SK-MEL-5 (cell line): ENCODE data around the gene AGAP1. TPM values are rescaled to one million over a fixed set of nuclear protein-coding genes. Genes with fewer than 3 reads are reported as not detected.

ENCODE experiments used
- DNase-seq: peaks from one replicate; pipeline ENCODE4 v3.0.0-alpha.2; 2016; ENCODE audit warnings: low read depth, low spot score
- in situ Hi-C: cut with HindIII; loops from 2 replicates; pipeline ENCODE4 v1.10.0; 2016; ENCODE audit warnings: low sequenced_read_pairs, high pct_unique_total_duplicates, low pct_unique_long_range_greater_than_20kb
- total RNA-seq: library from RNA; depleted of rRNA; stranded (reverse); fragments of >200 nt; shearing (Covaris generic); gene quantifications from 2 replicates; pipeline ENCODE4 v1.2.3, GENCODE V29; 2014

AGAP1 gene
- total RNA-seq, 1 experiment from 2014 or later: 16.4 TPM

- in situ Hi-C loops: no loop called here
- DNase-seq: no peak
These were observed 93.4 kb downstream of the AGAP1 start for GRCh38 chr2:235587202-235587601.

- in situ Hi-C loops: no loop called here
- no peak for DNase-seq
These were observed 94.9 kb downstream of the AGAP1 start for GRCh38 chr2:235588750-235589149.

DNA sequence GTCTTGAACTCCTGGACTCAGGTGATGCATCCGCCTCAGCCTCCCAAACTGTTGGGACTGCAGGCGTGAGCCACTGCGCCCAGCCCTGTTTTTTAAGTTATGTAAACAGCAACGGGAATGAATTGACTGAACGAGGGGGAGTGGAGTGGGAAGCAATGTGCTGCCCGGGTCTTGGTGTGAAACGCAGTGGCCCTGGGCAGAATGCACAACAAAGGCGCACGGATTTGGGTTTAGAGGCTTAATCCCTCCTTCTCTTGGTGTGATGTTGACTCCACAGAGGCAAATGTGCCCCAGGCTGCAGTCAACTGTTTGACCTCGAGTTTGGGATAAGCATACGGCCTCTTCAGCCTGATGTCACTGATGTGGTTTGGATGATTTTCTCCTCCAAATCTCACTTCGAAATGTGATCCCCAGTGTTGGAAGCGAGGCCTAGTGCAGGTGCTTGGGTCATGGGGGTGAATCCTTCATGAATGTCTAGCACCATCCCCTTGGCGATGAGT lies 97.4 kb downstream of the AGAP1 start:
- in situ Hi-C loops: no loop called here

DNA sequence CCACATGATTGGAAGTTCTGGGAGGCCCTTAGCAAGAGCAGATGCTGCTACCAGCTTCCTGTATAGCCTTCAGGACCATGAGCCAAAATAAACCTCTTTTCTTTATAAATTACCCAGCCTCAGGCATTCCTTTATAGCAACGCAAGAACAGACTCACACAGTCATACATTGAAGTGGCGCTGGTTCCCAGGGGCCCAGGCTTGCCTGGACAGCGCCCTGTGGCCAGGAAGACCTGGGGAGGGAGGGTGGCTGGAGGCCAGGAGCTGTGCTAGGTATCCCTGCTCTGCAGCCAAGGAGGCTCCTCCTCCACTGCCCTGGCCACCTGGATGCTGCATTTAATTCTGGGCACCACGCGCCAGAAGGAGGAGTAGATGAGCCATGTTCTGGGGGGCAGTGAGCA lies 98.1 kb downstream of the AGAP1 start:
- in situ Hi-C loops: no loop called here
- no peak for DNase-seq

More for the DNA sequence above, 97.4 kb downstream of the AGAP1 start:
- no peak for DNase-seq

DNA sequence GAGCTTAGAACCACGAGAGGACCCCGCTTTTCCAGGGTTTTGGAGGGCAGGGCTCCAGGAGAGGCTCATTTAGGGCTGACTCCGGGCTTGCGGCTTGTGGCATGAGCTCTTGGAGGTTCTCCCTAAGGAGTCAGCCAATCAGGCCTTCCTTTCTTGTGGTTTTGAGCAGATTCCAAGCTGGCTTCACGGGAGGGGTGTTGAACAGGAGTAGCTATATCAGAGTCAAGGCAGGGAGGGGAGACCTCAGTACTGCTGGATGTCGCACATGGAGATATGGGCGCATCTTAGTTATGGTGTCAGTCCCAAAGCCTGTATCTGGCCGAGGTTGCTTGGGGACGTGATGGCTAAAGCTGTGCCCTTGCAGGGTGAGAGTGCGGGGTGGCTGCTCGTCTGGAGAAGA lies 98.6 kb downstream of the AGAP1 start:
- in situ Hi-C loops: no loop called here
- DNase-seq: no peak

DNA sequence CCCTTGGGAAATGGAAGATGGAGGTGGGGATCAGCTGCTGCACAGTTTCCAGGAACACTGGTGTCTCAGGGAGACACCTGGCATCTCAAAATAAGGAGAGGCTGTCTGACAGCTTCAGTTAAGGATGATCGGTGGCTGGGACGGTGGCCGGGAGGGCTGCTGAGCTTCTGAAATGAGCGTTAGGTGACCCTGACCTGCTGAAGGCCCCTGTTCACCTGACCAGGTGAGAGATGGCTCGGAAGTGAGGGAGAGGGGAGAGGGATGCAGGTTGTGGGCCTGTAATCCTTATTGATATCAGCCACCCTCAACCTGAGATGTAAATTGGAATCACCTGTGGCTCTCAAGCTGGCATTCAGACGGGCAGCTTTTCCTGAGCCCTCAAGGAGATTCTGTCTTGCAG lies 99.0 kb downstream of the AGAP1 start:
- in situ Hi-C loops: no loop called here
- no peak for DNase-seq

- in situ Hi-C loops: no loop called here
These were observed 100.2 kb downstream of the AGAP1 start for GRCh38 chr2:235594041-235594440.

DNA sequence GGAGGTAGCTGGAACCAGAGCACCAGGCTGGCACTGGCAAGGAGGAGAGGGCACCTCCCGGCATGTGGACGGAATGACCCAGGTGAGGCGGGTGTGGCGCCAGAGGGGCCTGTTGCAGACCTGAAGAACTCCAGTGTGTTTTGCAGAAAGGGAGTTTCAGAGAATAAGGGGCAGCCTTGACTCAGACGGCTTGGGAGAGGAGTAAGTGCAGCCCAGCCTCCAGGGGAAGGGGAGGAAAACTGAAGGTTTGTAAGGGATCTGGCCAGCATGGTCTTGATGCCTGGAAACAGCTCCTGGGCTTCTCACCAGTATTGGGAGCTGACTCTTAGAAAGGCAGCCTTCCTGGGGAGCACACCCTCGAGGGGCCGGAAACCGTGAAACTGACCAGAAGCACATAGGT lies 101.1 kb downstream of the AGAP1 start:
- DNase-seq: no peak
- in situ Hi-C loops: no loop called here

More at GRCh38 chr2:235594041-235594440, 100.2 kb downstream of the AGAP1 start:
- peak; percentile 85 for DNase-seq

GRCh38 chr2:235595422-235596010 lies 101.7 kb downstream of the AGAP1 start:
- peak; percentile 79 for DNase-seq
- in situ Hi-C loops: no loop called here

DNA sequence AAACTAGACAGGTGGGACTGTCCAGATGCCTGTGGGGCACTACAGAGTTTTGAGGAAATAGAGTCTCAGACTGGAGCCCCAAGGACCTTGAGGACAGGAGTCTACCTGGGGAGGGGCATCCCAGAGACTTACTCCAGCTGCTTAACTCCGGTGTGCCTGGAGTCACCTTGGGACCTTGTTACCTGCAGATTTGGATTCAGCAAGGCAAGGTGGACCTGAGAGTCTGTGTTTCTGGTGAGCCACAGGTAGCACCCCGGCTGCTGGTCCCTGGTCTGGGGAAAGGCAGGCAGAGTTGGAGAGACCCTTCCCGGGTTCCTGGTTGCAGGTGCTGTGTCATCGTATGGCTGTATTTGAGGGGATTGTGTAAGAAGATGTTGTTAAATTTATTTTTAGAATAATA lies 102.4 kb downstream of the AGAP1 start:
- DNase-seq: no peak
- in situ Hi-C loops: no loop called here

DNA sequence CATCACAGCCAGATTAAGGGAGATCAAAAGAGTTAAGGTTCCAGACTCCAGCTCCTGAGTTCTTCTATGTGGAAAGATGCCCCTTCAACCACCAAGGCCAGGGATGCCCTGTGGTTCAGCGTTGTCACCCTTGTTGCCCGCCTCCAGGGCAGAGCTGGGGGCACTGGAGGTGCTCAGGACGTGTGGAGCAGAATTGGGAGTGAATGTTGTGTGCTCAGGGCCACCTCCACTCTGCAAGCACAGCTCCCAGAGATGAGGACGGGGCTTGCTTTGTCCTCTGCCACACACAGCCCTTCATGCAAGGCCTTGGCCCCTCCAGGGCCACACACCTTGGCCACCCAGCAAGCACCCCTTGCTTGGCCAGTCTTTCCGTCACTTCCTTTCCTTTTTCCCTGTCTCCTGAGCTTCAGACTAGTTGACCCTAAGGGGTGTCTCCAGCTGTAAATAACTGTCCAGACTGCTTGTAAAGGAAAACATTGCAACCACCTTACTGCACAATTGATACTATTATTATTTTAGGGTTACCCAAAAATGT lies 103.3 kb downstream of the AGAP1 start:
- in situ Hi-C loops: no loop called here
- no peak for DNase-seq

GRCh38 chr2:235598026-235598425 lies 104.2 kb downstream of the AGAP1 start:
- in situ Hi-C loops: no loop called here
- no peak for DNase-seq

- DNase-seq: no peak
- in situ Hi-C loops: no loop called here
These were observed 105.0 kb downstream of the AGAP1 start for GRCh38 chr2:235598532-235599531.

GRCh38 chr2:235599596-235600338 lies 105.9 kb downstream of the AGAP1 start:
- in situ Hi-C loops: no loop called here
- no peak for DNase-seq

GRCh38 chr2:235600406-235600805 lies 106.6 kb downstream of the AGAP1 start:
- no peak for DNase-seq
- in situ Hi-C loops: no loop called here

GRCh38 chr2:235600926-235601325 lies 107.1 kb downstream of the AGAP1 start:
- DNase-seq: no peak
- in situ Hi-C loops: no loop called here

- in situ Hi-C loops: no loop called here
- DNase-seq: no peak
These were observed 108.3 kb downstream of the AGAP1 start for GRCh38 chr2:235601960-235602704.
